ENCODE results near the gene CBL. TPM values are rescaled to one million over a fixed set of nuclear protein-coding genes. Genes with fewer than 3 reads are reported as not detected.

Gene CBL
- total RNA-seq, 1 donor from 2014 or later = 46.6 TPM

DNA sequence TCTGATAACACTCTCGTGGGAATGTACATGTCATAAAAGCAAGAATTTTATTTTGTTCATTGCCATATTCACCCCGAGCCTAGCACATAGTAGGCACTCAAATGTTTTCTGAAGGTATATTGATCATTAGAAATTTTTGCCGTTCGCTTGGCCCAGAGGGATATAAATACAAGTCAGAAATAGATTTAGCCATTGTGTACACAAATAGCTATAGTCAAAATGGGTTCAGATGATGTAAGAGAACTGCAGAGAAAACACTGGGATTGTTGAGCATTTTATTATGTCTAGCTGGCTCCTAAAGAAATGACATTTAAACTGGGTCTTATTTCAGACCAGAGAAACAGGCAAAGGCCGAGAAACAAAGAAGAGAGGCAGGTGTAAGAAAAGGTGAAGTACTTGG lies 61.5 kb downstream of the CBL start:
- no peak overlapping the region for H3K4me3 Mint-ChIP-seq (ENCODE audit: unreplicated experiment)
- H3K9me3 ChIP-seq (ENCODE audit: insufficient read depth, low read depth, low read length) = no peaks in the 10 kb centered on the region
- H3K27me3 ChIP-seq (ENCODE audit: insufficient read depth, low read length) = no peaks in the 10 kb centered on the region
- H3K4me2 ChIP-seq (ENCODE audit: low read length) = no peak overlapping the region
- H3K36me3 ChIP-seq (ENCODE audit: insufficient read depth, low read length) = peaks cover 3% of the 10 kb centered on the region
- H3K9ac ChIP-seq (ENCODE audit: low read length) = no peak overlapping the region
- H2AFZ ChIP-seq (ENCODE audit: low read depth, low read length) = no peak overlapping the region
- no peaks in the 10 kb centered on the region for H3K9me3 Mint-ChIP-seq (ENCODE audit: unreplicated experiment)
- DNase-seq (ENCODE audit: low read depth) (no peak), FAIRE-seq (no peak)
- no peak overlapping the region for H3K4me3 ChIP-seq (ENCODE audit: insufficient read depth, low read depth, low read length)
- H3K4me1 Mint-ChIP-seq (ENCODE audit: low read depth, unreplicated experiment) = peaks cover 17% of the 10 kb centered on the region
- peaks cover 40% of the 10 kb centered on the region for H4K20me1 ChIP-seq (ENCODE audit: insufficient read depth, low read length)
- no peak for TF ChIP-seq EZH2 (IDR thresholded peaks at IDR 0.05; ENCODE audit: insufficient read depth, low read length)
- TF ChIP-seq, protein P1, sequence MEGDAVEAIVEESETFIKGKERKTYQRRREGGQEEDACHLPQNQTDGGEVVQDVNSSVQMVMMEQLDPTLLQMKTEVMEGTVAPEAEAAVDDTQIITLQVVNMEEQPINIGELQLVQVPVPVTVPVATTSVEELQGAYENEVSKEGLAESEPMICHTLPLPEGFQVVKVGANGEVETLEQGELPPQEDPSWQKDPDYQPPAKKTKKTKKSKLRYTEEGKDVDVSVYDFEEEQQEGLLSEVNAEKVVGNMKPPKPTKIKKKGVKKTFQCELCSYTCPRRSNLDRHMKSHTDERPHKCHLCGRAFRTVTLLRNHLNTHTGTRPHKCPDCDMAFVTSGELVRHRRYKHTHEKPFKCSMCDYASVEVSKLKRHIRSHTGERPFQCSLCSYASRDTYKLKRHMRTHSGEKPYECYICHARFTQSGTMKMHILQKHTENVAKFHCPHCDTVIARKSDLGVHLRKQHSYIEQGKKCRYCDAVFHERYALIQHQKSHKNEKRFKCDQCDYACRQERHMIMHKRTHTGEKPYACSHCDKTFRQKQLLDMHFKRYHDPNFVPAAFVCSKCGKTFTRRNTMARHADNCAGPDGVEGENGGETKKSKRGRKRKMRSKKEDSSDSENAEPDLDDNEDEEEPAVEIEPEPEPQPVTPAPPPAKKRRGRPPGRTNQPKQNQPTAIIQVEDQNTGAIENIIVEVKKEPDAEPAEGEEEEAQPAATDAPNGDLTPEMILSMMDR (IDR thresholded peaks at IDR 0.05; ENCODE audit: insufficient read depth, low read depth, low read length) = no peak
- H3K27ac ChIP-seq (ENCODE audit: low read depth, low read length) = no peak overlapping the region
- no peaks in the 10 kb centered on the region for H3K36me3 Mint-ChIP-seq (ENCODE audit: low read depth, unreplicated experiment)
- peaks cover 8% of the 10 kb centered on the region for H3K4me1 ChIP-seq (ENCODE audit: insufficient read depth, low read length)
- H3K27ac Mint-ChIP-seq (ENCODE audit: unreplicated experiment) = no peak overlapping the region
- peaks cover 62% of the 10 kb centered on the region for H3K79me2 ChIP-seq (ENCODE audit: insufficient read depth, low read length)
- no peaks in the 10 kb centered on the region for H3K27me3 Mint-ChIP-seq (ENCODE audit: low read depth, unreplicated experiment)

GRCh38 chr11:119273721-119274120 lies 67.6 kb downstream of the CBL start:
- no peak overlapping the region for H3K9ac ChIP-seq (ENCODE audit: low read length)
- peaks cover 24% of the 10 kb centered on the region for H3K36me3 ChIP-seq (ENCODE audit: insufficient read depth, low read length)
- DNase-seq (ENCODE audit: low read depth) (no peak), FAIRE-seq (no peak)
- no peak overlapping the region for H3K4me3 ChIP-seq (ENCODE audit: insufficient read depth, low read depth, low read length)
- peaks cover 7% of the 10 kb centered on the region for H3K36me3 Mint-ChIP-seq (ENCODE audit: low read depth, unreplicated experiment)
- H3K27me3 ChIP-seq (ENCODE audit: insufficient read depth, low read length) = no peaks in the 10 kb centered on the region
- H3K4me2 ChIP-seq (ENCODE audit: low read length) = no peak overlapping the region
- H3K9me3 Mint-ChIP-seq (ENCODE audit: unreplicated experiment) = no peaks in the 10 kb centered on the region
- H3K79me2 ChIP-seq (ENCODE audit: insufficient read depth, low read length) = peaks cover 6% of the 10 kb centered on the region
- no peak overlapping the region for H3K27ac ChIP-seq (ENCODE audit: low read depth, low read length)
- no peaks in the 10 kb centered on the region for H3K4me1 ChIP-seq (ENCODE audit: insufficient read depth, low read length)
- H4K20me1 ChIP-seq (ENCODE audit: insufficient read depth, low read length) = peaks cover 9% of the 10 kb centered on the region
- H3K27me3 Mint-ChIP-seq (ENCODE audit: low read depth, unreplicated experiment) = no peaks in the 10 kb centered on the region
- H3K4me3 Mint-ChIP-seq (ENCODE audit: unreplicated experiment) = no peak overlapping the region
- H3K27ac Mint-ChIP-seq (ENCODE audit: unreplicated experiment) = no peak overlapping the region
- no peak overlapping the region for H2AFZ ChIP-seq (ENCODE audit: low read depth, low read length)
- TF ChIP-seq, protein P1 (IDR thresholded peaks at IDR 0.05; ENCODE audit: insufficient read depth, low read depth, low read length) = no peak
- no peak for TF ChIP-seq EZH2 (IDR thresholded peaks at IDR 0.05; ENCODE audit: insufficient read depth, low read length)
- no peaks in the 10 kb centered on the region for H3K9me3 ChIP-seq (ENCODE audit: insufficient read depth, low read depth, low read length)
- H3K4me1 Mint-ChIP-seq (ENCODE audit: low read depth, unreplicated experiment) = no peaks in the 10 kb centered on the region

- Mint-ChIP-seq H3K27ac (ENCODE audit: unreplicated experiment) (no peak overlapping the region), H3K27me3 (ENCODE audit: low read depth, unreplicated experiment) (no peaks in the 10 kb centered on the region), H3K4me1 (ENCODE audit: low read depth, unreplicated experiment) (no peaks in the 10 kb centered on the region), H3K36me3 (ENCODE audit: low read depth, unreplicated experiment) (peaks cover 7% of the 10 kb centered on the region), H3K4me3 (ENCODE audit: unreplicated experiment) (no peak overlapping the region), H3K9me3 (ENCODE audit: unreplicated experiment) (no peaks in the 10 kb centered on the region)
- H3K27me3 ChIP-seq (ENCODE audit: insufficient read depth, low read length) = no peaks in the 10 kb centered on the region
- H3K4me3 ChIP-seq (ENCODE audit: insufficient read depth, low read depth, low read length) = no peak overlapping the region
- H4K20me1 ChIP-seq (ENCODE audit: insufficient read depth, low read length) = peaks cover 6% of the 10 kb centered on the region
- no peaks in the 10 kb centered on the region for H3K79me2 ChIP-seq (ENCODE audit: insufficient read depth, low read length)
- H3K36me3 ChIP-seq (ENCODE audit: insufficient read depth, low read length) = peaks cover 25% of the 10 kb centered on the region
- H3K4me1 ChIP-seq (ENCODE audit: insufficient read depth, low read length) = no peaks in the 10 kb centered on the region
- FAIRE-seq (no peak), DNase-seq (ENCODE audit: low read depth) (no peak)
- TF ChIP-seq EZH2 (IDR thresholded peaks at IDR 0.05; ENCODE audit: insufficient read depth, low read length) = no peak
- TF ChIP-seq, protein P1 (IDR thresholded peaks at IDR 0.05; ENCODE audit: insufficient read depth, low read depth, low read length) = no peak
- H3K4me2 ChIP-seq (ENCODE audit: low read length) = no peak overlapping the region
- no peak overlapping the region for H2AFZ ChIP-seq (ENCODE audit: low read depth, low read length)
- no peak overlapping the region for H3K27ac ChIP-seq (ENCODE audit: low read depth, low read length)
- H3K9me3 ChIP-seq (ENCODE audit: insufficient read depth, low read depth, low read length) = no peaks in the 10 kb centered on the region
- H3K9ac ChIP-seq (ENCODE audit: low read length) = no peak overlapping the region
These were observed 71.5 kb downstream of the CBL start for GRCh38 chr11:119277660-119278059.

Measured in astrocyte (in vitro differentiated cells and primary cell).